ENCODE results near the gene MAMLD1.

The MAMLD1 gene

DNA sequence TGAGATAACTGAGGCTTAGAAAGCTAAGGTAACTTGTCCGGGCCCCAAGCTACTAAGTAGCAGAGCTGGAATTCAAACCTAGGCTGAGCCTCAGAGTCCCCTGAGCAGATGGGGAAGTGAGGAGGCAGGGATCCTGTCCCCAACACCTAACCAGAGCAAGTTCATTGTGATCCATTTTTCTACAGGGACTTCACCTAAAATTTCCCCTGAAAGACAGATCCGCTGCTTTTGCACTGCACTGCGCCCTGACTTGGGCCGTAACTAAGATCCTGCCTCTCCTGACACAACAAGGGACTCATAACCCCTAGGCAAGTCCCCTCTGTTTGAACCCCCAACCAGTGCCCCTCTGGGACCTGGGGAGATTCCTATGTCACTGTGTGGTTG, 179.7 kb downstream of the MAMLD1 start:
- no peak overlapping the region for H3K4me3 ChIP-seq (ENCODE audit: low read depth, low read length)
- DNase-seq (ENCODE audit: low read depth, low spot score): no peak
- in situ Hi-C loops (cut with HindIII; ENCODE audit: low sequenced_read_pairs): no loop called here
- no peak for TF ChIP-seq CTCF (IDR thresholded peaks at IDR 0.05; ENCODE audit: low read depth, low read length)

DNA sequence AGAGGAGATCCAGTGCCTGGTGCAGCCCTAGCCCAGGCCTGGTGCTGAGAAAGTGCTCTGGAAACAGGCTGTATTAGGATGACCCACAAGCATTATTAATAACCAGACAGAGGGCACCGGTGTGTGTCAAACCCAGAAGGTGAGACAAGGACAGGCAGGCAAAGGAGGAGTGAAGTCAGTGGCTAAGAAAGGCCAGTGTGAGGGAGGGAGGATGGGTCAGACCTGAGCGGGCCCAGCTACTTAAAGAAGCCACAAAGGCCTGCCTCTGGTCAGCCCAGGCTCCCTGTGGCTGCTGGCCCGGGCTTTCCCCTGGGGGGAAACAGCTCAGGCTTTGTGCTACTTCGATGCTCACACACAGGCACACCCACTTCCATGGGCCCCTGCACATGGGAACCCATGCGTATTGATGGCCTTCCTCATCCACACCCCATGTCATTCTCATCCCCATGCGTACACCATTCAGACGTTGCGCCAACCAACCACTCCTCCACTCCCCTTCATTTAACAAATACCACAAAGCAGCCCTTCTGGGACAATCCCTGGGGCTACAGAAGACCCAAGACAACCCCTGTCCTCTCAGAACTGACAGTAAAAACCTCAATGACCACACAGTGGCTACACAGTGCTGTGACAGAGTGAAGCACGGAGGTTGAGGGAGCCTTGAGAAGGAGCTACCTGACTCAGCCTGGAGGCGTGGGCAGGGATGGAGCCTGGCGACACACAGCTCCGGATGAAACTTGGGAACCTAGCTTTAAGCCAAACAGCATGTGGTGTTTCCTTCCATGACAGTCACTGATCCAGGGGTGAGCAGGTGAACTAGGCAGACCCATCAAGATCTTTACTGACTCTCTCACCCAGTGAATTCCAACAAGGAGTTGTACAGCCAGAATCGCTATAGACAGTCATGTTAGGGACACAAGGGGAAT, 180.4 kb downstream of the MAMLD1 start:
- H3K4me3 ChIP-seq (ENCODE audit: low read depth, low read length): no peak overlapping the region
- TF ChIP-seq CTCF (IDR thresholded peaks at IDR 0.05; ENCODE audit: low read depth, low read length): no peak
- in situ Hi-C loops (cut with HindIII; ENCODE audit: low sequenced_read_pairs): no loop called here
- DNase-seq (ENCODE audit: low read depth, low spot score): no peak

GRCh38 chrX:150544222-150544787, 181.2 kb downstream of the MAMLD1 start:
- in situ Hi-C loops (cut with HindIII; ENCODE audit: low sequenced_read_pairs): no loop called here
- DNase-seq (ENCODE audit: low read depth, low spot score): no peak
- TF ChIP-seq CTCF (IDR thresholded peaks at IDR 0.05; ENCODE audit: low read depth, low read length): peak; percentile 2
- H3K4me3 ChIP-seq (ENCODE audit: low read depth, low read length): no peak overlapping the region

GRCh38 chrX:150544835-150545770, 182.0 kb downstream of the MAMLD1 start:
- DNase-seq (ENCODE audit: low read depth, low spot score): no peak
- H3K4me3 ChIP-seq (ENCODE audit: low read depth, low read length): no peak overlapping the region
- no peak for TF ChIP-seq CTCF (IDR thresholded peaks at IDR 0.05; ENCODE audit: low read depth, low read length)
- in situ Hi-C loops (cut with HindIII; ENCODE audit: low sequenced_read_pairs): no loop called here

DNA sequence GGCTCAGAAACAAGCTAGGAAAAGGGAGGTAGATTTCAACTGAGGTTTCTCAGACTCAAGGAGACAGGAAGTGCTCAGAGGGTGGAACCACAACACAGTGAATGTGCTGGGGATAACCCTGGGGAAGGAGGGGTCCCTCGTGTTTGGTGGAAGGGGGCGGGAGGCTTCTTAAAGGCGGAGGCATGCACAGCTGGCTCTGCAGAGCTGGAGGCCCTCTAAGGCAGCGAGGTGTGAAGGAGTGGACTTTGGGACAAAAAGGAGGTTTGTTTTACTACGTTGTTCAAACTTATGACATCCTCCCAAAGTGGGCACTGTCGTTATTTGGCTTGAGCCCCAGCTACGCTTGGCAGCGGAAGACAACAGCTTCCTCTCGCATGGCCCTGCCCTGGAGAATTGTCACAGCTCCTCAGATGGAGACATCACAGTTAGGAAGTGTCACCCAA, 183.6 kb downstream of the MAMLD1 start:
- in situ Hi-C loops (cut with HindIII; ENCODE audit: low sequenced_read_pairs): no loop called here
- H3K4me3 ChIP-seq (ENCODE audit: low read depth, low read length): no peak overlapping the region
- no peak for DNase-seq (ENCODE audit: low read depth, low spot score)
- TF ChIP-seq CTCF (IDR thresholded peaks at IDR 0.05; ENCODE audit: low read depth, low read length): no peak
